H1 (cell line): ENCODE data around the gene WNT7A. TPM values are rescaled to one million over a fixed set of nuclear protein-coding genes. Genes with fewer than 3 reads are reported as not detected.
A peak's percentile ranks its signal among the peaks of the same experiment; 100 is the strongest.

Experiments
- CTCF ChIA-PET: fragments of 300-600 bp; sonication (Branson Sonifier 250); formaldehyde crosslinking; loops from one replicate; lab custom pipeline; 2021; ENCODE audit not compliant: partially characterized antibody; lab: Charles Lee
- POLR2A ChIA-PET: fragments of 300-600 bp; sonication (Branson Sonifier 250); formaldehyde crosslinking; loops from one replicate; lab custom pipeline; 2021; ENCODE audit warnings: inconsistent platforms; ENCODE audit not compliant: partially characterized antibody; lab: Charles Lee
- DNase-seq, 2 experiments: peaks; one replicate each; pipeline versions ENCODE4 v3.0.0 to v3.0.0-alpha.2; 2010 to 2022; ENCODE audit warnings: low spot score in 2 of 2, low read depth in 1 of 2, mixed read lengths in 1 of 2
- FAIRE-seq: peaks from 2 replicates; lab custom pipeline; 2011; peaks lifted over from hg19 to GRCh38; lab: Jason Lieb, UNC
- H2AFZ ChIP-seq: 2 replicates; pipeline ENCODE4 v1.8.1; 2012; ENCODE audit warnings: low read length, inconsistent platforms
- H2AK5ac ChIP-seq: 2 replicates; pipeline ENCODE4 v1.6.1; 2013; ENCODE audit warnings: low read depth, low read length
- H2BK120ac ChIP-seq: replicated peaks from 2 replicates; pipeline ENCODE3; 2013; ENCODE audit warnings: low read depth, low read length, inconsistent platforms
- H2BK12ac ChIP-seq: 2 replicates; pipeline ENCODE4 v1.6.1; 2013; ENCODE audit warnings: low read depth, low read length
- H2BK15ac ChIP-seq: 2 replicates; pipeline ENCODE4 v1.6.1; 2013; ENCODE audit warnings: low read length
- H2BK20ac ChIP-seq: 2 replicates; pipeline ENCODE4 v1.6.1; 2013; ENCODE audit warnings: low read length
- H2BK5ac ChIP-seq: 2 replicates; pipeline ENCODE4 v1.6.1; 2013; ENCODE audit warnings: low read depth, low read length
- H3K14ac ChIP-seq: 2 replicates; pipeline ENCODE4 v1.6.1; 2013; ENCODE audit warnings: inconsistent platforms; ENCODE audit not compliant: insufficient read length
- H3K18ac ChIP-seq: 2 replicates; pipeline ENCODE4 v1.6.1; 2013; ENCODE audit warnings: low read length; ENCODE audit errors: extremely low read depth
- H3K23ac ChIP-seq: 2 replicates; pipeline ENCODE4 v1.6.1; 2013; ENCODE audit warnings: inconsistent platforms; ENCODE audit not compliant: insufficient read length
- H3K23me2 ChIP-seq: 2 replicates; pipeline ENCODE4 v1.6.1; 2013; ENCODE audit warnings: low read depth, low read length
- H3K27ac ChIP-seq: 2 replicates; pipeline ENCODE4 v1.6.1; 2011; ENCODE audit warnings: low read depth, low read length, inconsistent platforms
- H3K27me3 ChIP-seq, 4 experiments: replicated peaks in 1 of 4; 1 replicate in 1 of 4; 2 replicates in 3 of 4; pipeline versions ENCODE4 v1.6.1 to v1.8.1; 2011 to 2013; ENCODE audit warnings: low read length in 3 of 4, mild to moderate bottlenecking in 3 of 4, inconsistent platforms in 2 of 4, mixed read lengths in 2 of 4, moderate library complexity in 1 of 4; ENCODE audit not compliant: control insufficient read depth in 3 of 4, insufficient read depth in 3 of 4; ENCODE audit errors: extremely low read depth in 1 of 4
- H3K36me3 ChIP-seq, 4 experiments: 2 replicates each; pipeline versions ENCODE4 v1.6.1 to v1.8.1; 2011 to 2013; ENCODE audit warnings: mild to moderate bottlenecking in 4 of 4, low read length in 3 of 4, moderate library complexity in 2 of 4, control low read depth in 1 of 4, inconsistent platforms in 1 of 4; ENCODE audit not compliant: insufficient read depth in 4 of 4, control insufficient read depth in 2 of 4
- H3K4ac ChIP-seq: replicated peaks from 2 replicates; pipeline ENCODE3; 2013; ENCODE audit warnings: low read length, low read depth, mixed read lengths, inconsistent platforms; ENCODE audit not compliant: insufficient read length
- H3K4me1 ChIP-seq, 4 experiments: replicated peaks in 1 of 4; 1 replicate in 1 of 4; 2 replicates in 3 of 4; pipeline versions ENCODE4 v1.6.1 to v1.8.1; 2011 to 2013; ENCODE audit warnings: low read length in 3 of 4, inconsistent platforms in 2 of 4, mixed read lengths in 1 of 4; ENCODE audit not compliant: insufficient read depth in 4 of 4, control insufficient read depth in 3 of 4
- H3K4me2 ChIP-seq, 2 experiments: 2 replicates each; pipeline versions ENCODE4 v1.6.1 to v1.8.1; 2011 to 2013; ENCODE audit warnings: low read depth in 2 of 2, low read length in 2 of 2, control low read depth in 1 of 2, inconsistent platforms in 1 of 2, mild to moderate bottlenecking in 1 of 2; ENCODE audit not compliant: insufficient read depth in 1 of 2
- H3K4me3 ChIP-seq, 4 experiments: fragments of 200-600, 300-600 bp in 1 of 4; sonication (generic), shearing (Covaris generic), sonication (Bioruptor Twin) in 1 of 4; 2 replicates each; pipeline versions ENCODE4 v1.5.1 to v1.8.1; 2011 to 2016; ENCODE audit warnings: low read length in 4 of 4, low read depth in 3 of 4, control low read depth in 2 of 4, inconsistent platforms in 2 of 4, mild to moderate bottlenecking in 2 of 4, mixed read lengths in 1 of 4, moderate library complexity in 1 of 4; ENCODE audit not compliant: insufficient read depth in 2 of 4; ENCODE audit errors: extremely low read depth in 1 of 4
- H3K56ac ChIP-seq: replicated peaks from 2 replicates; pipeline ENCODE3; 2013; ENCODE audit warnings: low read depth, mild to moderate bottlenecking, mixed read lengths, low read length, inconsistent platforms; ENCODE audit not compliant: insufficient read length
- H3K79me1 ChIP-seq: 2 replicates; pipeline ENCODE4 v1.6.1; 2013; ENCODE audit warnings: low read depth, low read length, control low read depth
- H3K79me2 ChIP-seq, 2 experiments: 2 replicates each; pipeline versions ENCODE4 v1.6.1 to v1.8.1; 2012 to 2013; ENCODE audit warnings: low read length in 2 of 2, mild to moderate bottlenecking in 2 of 2, inconsistent platforms in 1 of 2; ENCODE audit not compliant: insufficient read depth in 2 of 2, control insufficient read depth in 1 of 2
- H3K9ac ChIP-seq, 4 experiments: replicated peaks in 1 of 4; 1 replicate in 1 of 4; 2 replicates in 3 of 4; pipeline versions ENCODE4 v1.6.1 to v1.8.1; 2011 to 2013; ENCODE audit warnings: low read depth in 3 of 4, low read length in 3 of 4, control low read depth in 2 of 4, mild to moderate bottlenecking in 2 of 4, moderate library complexity in 2 of 4, inconsistent platforms in 1 of 4; ENCODE audit errors: extremely low read depth in 1 of 4
- H3K9me3 ChIP-seq, 2 experiments: 2 replicates each; pipeline versions ENCODE4 v1.6.1 to v1.8.1; 2012 to 2013; ENCODE audit warnings: mild to moderate bottlenecking in 2 of 2, moderate library complexity in 2 of 2, control low read depth in 1 of 2, inconsistent platforms in 1 of 2, low read depth in 1 of 2, low read length in 1 of 2, mixed read lengths in 1 of 2; ENCODE audit not compliant: insufficient read depth in 2 of 2
- H4K20me1 ChIP-seq, 2 experiments: replicated peaks in 1 of 2; 2 replicates each; pipeline versions ENCODE3 to v1.8.1; 2011 to 2013; ENCODE audit warnings: inconsistent platforms in 2 of 2, low read length in 2 of 2, mild to moderate bottlenecking in 1 of 2; ENCODE audit not compliant: insufficient read depth in 2 of 2, control insufficient read depth in 1 of 2
- H4K5ac ChIP-seq: 2 replicates; pipeline ENCODE4 v1.6.1; 2013; ENCODE audit warnings: low read length, low read depth, mixed read lengths, inconsistent platforms; ENCODE audit not compliant: insufficient read length
- H4K8ac ChIP-seq: 2 replicates; pipeline ENCODE4 v1.8.0; 2013; ENCODE audit warnings: mild to moderate bottlenecking, moderate library complexity, low read length, inconsistent platforms; ENCODE audit not compliant: insufficient read depth; ENCODE audit errors: extremely low read depth
- H4K91ac ChIP-seq: replicated peaks from 2 replicates; pipeline ENCODE3; 2013; ENCODE audit warnings: low read length, mixed read lengths, inconsistent platforms; ENCODE audit not compliant: insufficient read length
- GABPA ChIP-seq: IDR thresholded peaks from 2 replicates; pipeline ENCODE4 v1.6.1; 2011; ENCODE audit warnings: mild to moderate bottlenecking, low read length, moderate library complexity, borderline replicate concordance; ENCODE audit not compliant: insufficient read depth
- WGBS, 2 experiments: shearing (Covaris generic) in 1 of 2; methylation state at CpG; one replicate each; pipeline versions ENCODE4 v1.1.6 to v1.1.7; 2013 to 2015; ENCODE audit warnings: low lambda C conversion rate in 2 of 2, mixed read lengths in 2 of 2, inconsistent platforms in 1 of 2, low coverage in 1 of 2, missing lambda C conversion rate in 1 of 2; ENCODE audit not compliant: insufficient replicate concordance in 2 of 2, insufficient coverage in 1 of 2, insufficient read length in 1 of 2; ENCODE audit errors: extremely low coverage in 1 of 2, missing lambda C conversion rate in 1 of 2; 5-methylcytosine and 5-hydroxymethylcytosine counted together
- polyA plus RNA-seq, 7 experiments: library from polyadenylated mRNA; depleted of rRNA in 3 of 7; stranded (reverse) in 5 of 7; unstranded in 2 of 7; fragments of >200 nt in 5 of 7; fragments of 200-250 nt in 2 of 7; gene quantifications; 1 replicate in 5 of 7; 2 replicates in 1 of 7; 4 replicates in 1 of 7; pipeline versions ENCODE4 v1.2.1 to v1.2.3, GENCODE V29; 2011 to 2013; ENCODE audit warnings: missing spikeins in 2 of 7, mixed read lengths in 2 of 7
- total RNA-seq: library from RNA; stranded (reverse); fragmentation: NEBNext Ultra II Directional; extraction: Animal tissue kit (Norgen Biotek cat#: 25700); gene quantifications from 2 replicates; pipeline ENCODE4 v1.2.1, GENCODE V29; 2021

The WNT7A gene
- total and polyA plus RNA-seq, 2 of the 8 experiments (the other 6 are each of a cell fraction or from before 2014, with no cell fraction given), result 0.02 TPM; not detected in 1

GRCh38 chr3:13853978-13854296, 25.9 kb downstream of the WNT7A start:
- peak overlapping the region; percentile 37; the same call in 1 of the 2 replicates for H2BK5ac ChIP-seq
- H3K23me2 ChIP-seq, result no peaks in the 10 kb centered on the region
- no peak overlapping the region for H3K9ac ChIP-seq
- H3K4me3 ChIP-seq, result no peak overlapping the region
- ChIA-PET CTCF (interaction anchor here (0.7 to 4.7 kb wide), 10 partner anchors 10 to 464 kb away, joined by 3 to 22 read pairs (median 4); partner anchors contain the start of gene WNT7A), POLR2A (interaction anchor here (0.8 to 1.2 kb wide), 2 partner anchors 9 to 23 kb away, joined by 3 read pairs; no protein-coding TSS in a partner anchor)
- no peak overlapping the region for H3K14ac ChIP-seq
- no peak for TF ChIP-seq GABPA
- H3K9me3 ChIP-seq, result no peaks in the 10 kb centered on the region
- no peak overlapping the region for H2AFZ ChIP-seq
- no peak overlapping the region for H4K5ac ChIP-seq
- H3K23ac ChIP-seq, result no peak overlapping the region
- H3K4me2 ChIP-seq, result no peak overlapping the region
- H4K8ac ChIP-seq, result no peak overlapping the region; the same call in 1 of the 2 replicates
- FAIRE-seq (no peak), DNase-seq (no peak)
- H2AK5ac ChIP-seq, result no peak overlapping the region
- no peaks in the 10 kb centered on the region for H3K79me1 ChIP-seq
- no peaks in the 10 kb centered on the region for H4K20me1 ChIP-seq
- no peak overlapping the region for H2BK15ac ChIP-seq
- H2BK120ac ChIP-seq, result no peak overlapping the region
- no peak overlapping the region for H3K18ac ChIP-seq
- H3K79me2 ChIP-seq, result no peaks in the 10 kb centered on the region
- no peak overlapping the region for H3K27ac ChIP-seq
- H3K4ac ChIP-seq, result no peak overlapping the region
- WGBS, 2 experiments, result no CpG with 5 or more reads among the region's 1 CpG
- 0 out of 2 replicates have a peak overlapping the region, but pooled peaks have one; percentile 77 for H2BK12ac ChIP-seq
- no peaks in the 10 kb centered on the region for H3K27me3 ChIP-seq
- H3K4me1 ChIP-seq, result peaks cover 0 to 13% (median 4%) of the 10 kb centered on the region in 4 experiments; a peak in 2 of 7 replicates
- 0 out of 2 replicates have a peak overlapping the region, but pooled peaks have one; percentile 80 for H2BK20ac ChIP-seq
- H3K56ac ChIP-seq, result no peak overlapping the region
- no peak overlapping the region for H4K91ac ChIP-seq
- no peaks in the 10 kb centered on the region for H3K36me3 ChIP-seq
